HG03521 (cell line): Measurements from ENCODE around the gene FAM98B.
A peak's percentile ranks its signal among the peaks of the same experiment; 100 is the strongest.

ENCODE experiments used
- ATAC-seq: cut with Tn5 transposase; IDR thresholded peaks from one replicate; pipeline ENCODE4 v1.9.1; 2021; ENCODE audit warnings: mild to moderate bottlenecking, moderate library complexity; ENCODE audit not compliant: unreplicated experiment

Gene FAM98B

GRCh38 chr15:38460543-38460942 is 6.6 kb downstream of the FAM98B start:
- no peak for ATAC-seq

- ATAC-seq: peak; percentile 80
These were observed 7.3 kb downstream of the FAM98B start for GRCh38 chr15:38461066-38461833.

- ATAC-seq: no peak
These were observed 10.0 kb downstream of the FAM98B start for GRCh38 chr15:38463893-38464292.

- ATAC-seq: no peak
These were observed 10.7 kb downstream of the FAM98B start for GRCh38 chr15:38464675-38465074.

- ATAC-seq: no peak
These were observed 16.9 kb downstream of the FAM98B start for GRCh38 chr15:38470816-38471215.

GRCh38 chr15:38471974-38472373 is 18.0 kb downstream of the FAM98B start:
- ATAC-seq: no peak

GRCh38 chr15:38474155-38474757 is 20.3 kb downstream of the FAM98B start:
- peak; percentile 80 for ATAC-seq

- no peak for ATAC-seq
These were observed 21.4 kb downstream of the FAM98B start for GRCh38 chr15:38475361-38475760.

GRCh38 chr15:38476120-38476519 is 22.2 kb downstream of the FAM98B start:
- no peak for ATAC-seq

GRCh38 chr15:38477637-38478036 is 23.7 kb downstream of the FAM98B start:
- no peak for ATAC-seq

- no peak for ATAC-seq
These were observed 25.3 kb downstream of the FAM98B start for GRCh38 chr15:38479266-38479665.

GRCh38 chr15:38479756-38480155 is 25.8 kb downstream of the FAM98B start:
- no peak for ATAC-seq

GRCh38 chr15:38481113-38481512 is 27.2 kb downstream of the FAM98B start:
- no peak for ATAC-seq

GRCh38 chr15:38481761-38482160 is 27.8 kb downstream of the FAM98B start:
- no peak for ATAC-seq

- ATAC-seq: no peak
These were observed 28.6 kb downstream of the FAM98B start for GRCh38 chr15:38482572-38482971.

- ATAC-seq: no peak
These were observed 33.0 kb downstream of the FAM98B start for GRCh38 chr15:38486936-38487335.

GRCh38 chr15:38487378-38487777 is 33.5 kb downstream of the FAM98B start:
- no peak for ATAC-seq

GRCh38 chr15:38490242-38490922 is 36.5 kb downstream of the FAM98B start:
- no peak for ATAC-seq

- no peak for ATAC-seq
These were observed 42.2 kb downstream of the FAM98B start for GRCh38 chr15:38496151-38496550.

- no peak for ATAC-seq
These were observed 45.7 kb downstream of the FAM98B start for GRCh38 chr15:38499651-38500050.

- ATAC-seq: no peak
These were observed 49.6 kb downstream of the FAM98B start for GRCh38 chr15:38503496-38503895.
